ENCODE data around the gene ZNF385D. TPM values are rescaled to one million over a fixed set of nuclear protein-coding genes. Genes with fewer than 3 reads are reported as not detected.

ZNF385D gene
- total RNA-seq, 1 donor from 2014 or later = 0.41 TPM

DNA sequence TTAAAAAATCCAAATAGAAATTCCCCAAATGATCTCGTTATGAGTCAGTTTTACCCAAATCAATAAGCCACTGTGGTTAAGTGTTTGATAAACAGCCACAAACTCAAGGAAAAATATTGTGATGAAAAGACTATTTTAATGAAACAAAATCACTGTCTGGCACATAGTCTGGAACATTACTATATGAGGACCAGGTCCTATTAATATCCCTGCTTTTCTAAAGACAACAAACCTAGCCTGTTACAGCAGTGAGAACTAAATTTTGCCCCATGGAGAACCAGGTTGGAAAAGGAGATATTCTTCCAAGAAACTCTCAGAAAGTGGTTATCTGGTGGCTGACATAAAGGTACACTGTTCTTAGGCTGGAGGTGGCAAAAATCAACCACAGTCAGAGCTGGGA lies 27.7 kb upstream of the ZNF385D start:
- no peak overlapping the region for H3K4me3 Mint-ChIP-seq (ENCODE audit: unreplicated experiment)
- no peaks in the 10 kb centered on the region for H3K9me3 Mint-ChIP-seq (ENCODE audit: unreplicated experiment)
- TF ChIP-seq, protein P1, sequence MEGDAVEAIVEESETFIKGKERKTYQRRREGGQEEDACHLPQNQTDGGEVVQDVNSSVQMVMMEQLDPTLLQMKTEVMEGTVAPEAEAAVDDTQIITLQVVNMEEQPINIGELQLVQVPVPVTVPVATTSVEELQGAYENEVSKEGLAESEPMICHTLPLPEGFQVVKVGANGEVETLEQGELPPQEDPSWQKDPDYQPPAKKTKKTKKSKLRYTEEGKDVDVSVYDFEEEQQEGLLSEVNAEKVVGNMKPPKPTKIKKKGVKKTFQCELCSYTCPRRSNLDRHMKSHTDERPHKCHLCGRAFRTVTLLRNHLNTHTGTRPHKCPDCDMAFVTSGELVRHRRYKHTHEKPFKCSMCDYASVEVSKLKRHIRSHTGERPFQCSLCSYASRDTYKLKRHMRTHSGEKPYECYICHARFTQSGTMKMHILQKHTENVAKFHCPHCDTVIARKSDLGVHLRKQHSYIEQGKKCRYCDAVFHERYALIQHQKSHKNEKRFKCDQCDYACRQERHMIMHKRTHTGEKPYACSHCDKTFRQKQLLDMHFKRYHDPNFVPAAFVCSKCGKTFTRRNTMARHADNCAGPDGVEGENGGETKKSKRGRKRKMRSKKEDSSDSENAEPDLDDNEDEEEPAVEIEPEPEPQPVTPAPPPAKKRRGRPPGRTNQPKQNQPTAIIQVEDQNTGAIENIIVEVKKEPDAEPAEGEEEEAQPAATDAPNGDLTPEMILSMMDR (IDR thresholded peaks at IDR 0.05; ENCODE audit: unreplicated experiment) = no peak
- H3K27ac Mint-ChIP-seq (ENCODE audit: unreplicated experiment) = no peak overlapping the region
- no peak for DNase-seq (ENCODE audit: low spot score)
- no peaks in the 10 kb centered on the region for H3K27me3 Mint-ChIP-seq (ENCODE audit: unreplicated experiment)
- H3K4me1 Mint-ChIP-seq (ENCODE audit: unreplicated experiment) = peaks cover 8% of the 10 kb centered on the region
- no peaks in the 10 kb centered on the region for H3K36me3 Mint-ChIP-seq (ENCODE audit: low read depth, unreplicated experiment)

DNA sequence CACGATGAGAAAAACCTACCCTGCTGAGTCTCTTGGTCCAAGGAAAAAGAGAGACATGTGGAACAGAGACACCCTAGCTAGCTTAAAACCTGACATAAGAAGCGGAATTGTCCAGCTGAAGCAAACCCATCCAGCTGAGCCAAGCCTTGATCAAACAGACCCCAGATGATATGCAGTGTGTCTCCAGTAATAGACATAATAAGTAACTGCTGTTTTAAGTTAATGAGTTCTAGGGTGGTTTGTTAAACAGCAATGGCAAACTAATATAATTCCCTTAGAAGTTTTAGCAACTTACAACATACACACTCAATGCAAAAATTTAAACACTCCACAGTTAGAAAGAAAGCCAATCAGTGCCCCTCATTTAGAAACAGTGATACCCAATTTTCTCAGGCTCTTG lies 26.8 kb upstream of the ZNF385D start:
- H3K4me1 Mint-ChIP-seq (ENCODE audit: unreplicated experiment) = no peaks in the 10 kb centered on the region
- no peak overlapping the region for H3K4me3 Mint-ChIP-seq (ENCODE audit: unreplicated experiment)
- no peaks in the 10 kb centered on the region for H3K36me3 Mint-ChIP-seq (ENCODE audit: low read depth, unreplicated experiment)
- H3K9me3 Mint-ChIP-seq (ENCODE audit: unreplicated experiment) = no peaks in the 10 kb centered on the region
- H3K27me3 Mint-ChIP-seq (ENCODE audit: unreplicated experiment) = no peaks in the 10 kb centered on the region
- TF ChIP-seq, protein P1 (IDR thresholded peaks at IDR 0.05; ENCODE audit: unreplicated experiment) = no peak
- H3K27ac Mint-ChIP-seq (ENCODE audit: unreplicated experiment) = no peak overlapping the region
- DNase-seq (ENCODE audit: low spot score) = no peak

DNA sequence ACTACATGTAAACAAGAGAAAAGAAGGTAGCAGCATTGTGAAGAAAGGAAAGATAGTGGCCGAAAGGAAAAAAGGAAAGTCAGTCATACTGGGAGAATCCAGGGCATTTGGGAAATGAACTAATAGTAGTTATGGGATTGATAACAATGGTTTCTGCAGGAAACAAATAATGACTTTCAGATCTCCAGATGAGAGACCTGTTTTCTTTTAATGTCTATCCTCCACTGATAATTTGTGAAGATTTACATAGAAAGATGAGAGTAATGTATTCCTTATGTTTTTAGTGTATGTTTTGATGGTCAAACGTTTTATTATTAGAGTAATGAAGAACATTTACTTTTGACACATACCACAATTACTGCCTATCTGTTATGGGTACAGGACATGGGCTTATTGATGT lies 15.0 kb upstream of the ZNF385D start:
- no peaks in the 10 kb centered on the region for H3K4me1 Mint-ChIP-seq (ENCODE audit: unreplicated experiment)
- DNase-seq (ENCODE audit: low spot score) = no peak
- no peaks in the 10 kb centered on the region for H3K9me3 Mint-ChIP-seq (ENCODE audit: unreplicated experiment)
- TF ChIP-seq, protein P1 (IDR thresholded peaks at IDR 0.05; ENCODE audit: unreplicated experiment) = no peak
- no peak overlapping the region for H3K4me3 Mint-ChIP-seq (ENCODE audit: unreplicated experiment)
- no peak overlapping the region for H3K27ac Mint-ChIP-seq (ENCODE audit: unreplicated experiment)
- H3K27me3 Mint-ChIP-seq (ENCODE audit: unreplicated experiment) = no peaks in the 10 kb centered on the region
- no peaks in the 10 kb centered on the region for H3K36me3 Mint-ChIP-seq (ENCODE audit: low read depth, unreplicated experiment)

DNA sequence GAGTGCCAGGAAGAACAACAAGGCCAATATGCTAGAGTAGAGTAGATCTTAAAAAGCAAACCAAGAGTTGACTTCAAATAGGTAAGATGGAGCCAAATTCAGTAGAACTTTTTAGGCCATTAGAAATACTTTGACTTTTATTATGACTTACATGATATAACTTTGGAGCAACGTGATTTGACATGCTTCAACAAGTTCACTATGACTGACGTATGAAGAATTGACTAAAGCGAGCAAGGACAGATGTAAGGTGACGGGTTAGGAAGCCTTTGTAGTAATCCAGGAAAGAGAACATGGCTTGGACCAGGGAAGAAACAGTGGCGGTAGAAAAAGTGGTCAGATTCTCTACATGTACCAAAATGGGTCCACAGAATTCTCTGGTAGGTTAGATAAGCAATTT lies 4.9 kb upstream of the ZNF385D start:
- Mint-ChIP-seq H3K36me3 (ENCODE audit: low read depth, unreplicated experiment) (no peaks in the 10 kb centered on the region), H3K9me3 (ENCODE audit: unreplicated experiment) (no peaks in the 10 kb centered on the region), H3K4me3 (ENCODE audit: unreplicated experiment) (no peak overlapping the region), H3K27me3 (ENCODE audit: unreplicated experiment) (no peaks in the 10 kb centered on the region), H3K4me1 (ENCODE audit: unreplicated experiment) (no peaks in the 10 kb centered on the region), H3K27ac (ENCODE audit: unreplicated experiment) (no peak overlapping the region)
- TF ChIP-seq, protein P1 (IDR thresholded peaks at IDR 0.05; ENCODE audit: unreplicated experiment) = no peak
- no peak for DNase-seq (ENCODE audit: low spot score)

DNA sequence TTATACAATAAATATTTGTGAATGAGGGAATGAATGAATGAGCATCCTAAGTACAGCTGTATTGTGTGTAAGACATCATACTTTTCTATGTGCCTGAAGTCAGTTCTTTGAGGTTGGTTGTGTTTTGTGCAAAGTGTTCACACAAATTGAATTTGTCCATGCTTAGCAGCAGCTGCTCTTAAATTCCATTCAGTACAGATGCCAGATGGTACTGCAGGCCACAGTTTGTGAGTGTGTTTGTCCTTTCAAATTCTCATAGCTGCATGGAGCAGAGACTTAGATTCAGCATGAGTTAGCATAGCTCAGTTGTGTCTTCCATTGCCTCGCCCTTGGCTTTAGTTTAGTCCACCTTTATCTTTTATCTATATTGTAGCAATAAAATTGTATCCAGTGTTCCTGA lies 3.8 kb upstream of the ZNF385D start:
- TF ChIP-seq, protein P1 (IDR thresholded peaks at IDR 0.05; ENCODE audit: unreplicated experiment) = no peak
- no peaks in the 10 kb centered on the region for H3K36me3 Mint-ChIP-seq (ENCODE audit: low read depth, unreplicated experiment)
- DNase-seq (ENCODE audit: low spot score) = no peak
- no peaks in the 10 kb centered on the region for H3K9me3 Mint-ChIP-seq (ENCODE audit: unreplicated experiment)
- peaks cover 6% of the 10 kb centered on the region for H3K4me1 Mint-ChIP-seq (ENCODE audit: unreplicated experiment)
- no peak overlapping the region for H3K4me3 Mint-ChIP-seq (ENCODE audit: unreplicated experiment)
- no peak overlapping the region for H3K27ac Mint-ChIP-seq (ENCODE audit: unreplicated experiment)
- H3K27me3 Mint-ChIP-seq (ENCODE audit: unreplicated experiment) = no peaks in the 10 kb centered on the region

Measured in endothelial cell (in vitro differentiated cells).